ENCODE data around the gene TSPEAR.
A peak's percentile ranks its signal among the peaks of the same experiment; 100 is the strongest.

Gene TSPEAR

GRCh38 chr21:44502171-44502958, 209.0 kb downstream of the TSPEAR start:
- no peak for DNase-seq (ENCODE audit: low spot score)

- no peak for DNase-seq (ENCODE audit: low spot score)
These were observed 211.3 kb downstream of the TSPEAR start for GRCh38 chr21:44500111-44500510.

DNA sequence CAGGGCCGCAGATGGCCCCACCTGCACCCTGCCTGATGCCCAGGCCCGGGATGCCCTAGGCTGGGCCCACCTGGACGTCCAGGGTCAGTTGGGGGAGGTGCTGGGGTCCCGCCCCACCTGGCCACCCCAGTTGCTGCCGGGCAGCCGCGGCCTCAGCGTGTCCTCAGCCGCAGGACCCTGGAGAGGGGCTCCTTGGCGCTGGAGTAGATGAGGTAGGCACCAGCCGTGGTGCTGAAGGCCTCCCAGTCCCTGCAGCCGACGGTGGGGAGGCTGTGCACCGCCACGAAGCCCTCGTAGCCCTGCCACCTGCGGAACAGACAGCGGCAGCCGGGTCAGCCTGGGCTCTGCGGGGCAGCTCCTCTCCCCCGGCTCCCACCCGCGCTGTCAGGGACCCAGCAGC, 211.7 kb downstream of the TSPEAR start:
- no peak for DNase-seq (ENCODE audit: low spot score)

DNA sequence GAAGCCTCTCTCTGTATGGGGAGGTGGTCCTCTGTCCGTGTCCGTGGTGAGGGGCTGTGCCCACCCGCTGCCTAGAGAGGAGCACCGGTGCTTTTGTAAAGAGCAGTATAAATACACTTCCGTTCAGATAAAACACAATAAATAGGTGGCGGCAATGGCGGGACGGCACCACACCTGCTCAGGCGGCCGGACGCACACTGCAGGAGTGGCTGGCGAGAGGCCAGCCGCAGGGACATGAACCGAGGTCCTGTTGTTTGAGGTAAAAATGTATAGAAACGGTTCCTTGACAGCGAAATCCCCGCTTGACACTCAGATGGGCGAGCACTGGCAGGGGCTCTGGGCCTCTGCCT, 212.2 kb downstream of the TSPEAR start:
- DNase-seq (ENCODE audit: low spot score) = no peak

DNA sequence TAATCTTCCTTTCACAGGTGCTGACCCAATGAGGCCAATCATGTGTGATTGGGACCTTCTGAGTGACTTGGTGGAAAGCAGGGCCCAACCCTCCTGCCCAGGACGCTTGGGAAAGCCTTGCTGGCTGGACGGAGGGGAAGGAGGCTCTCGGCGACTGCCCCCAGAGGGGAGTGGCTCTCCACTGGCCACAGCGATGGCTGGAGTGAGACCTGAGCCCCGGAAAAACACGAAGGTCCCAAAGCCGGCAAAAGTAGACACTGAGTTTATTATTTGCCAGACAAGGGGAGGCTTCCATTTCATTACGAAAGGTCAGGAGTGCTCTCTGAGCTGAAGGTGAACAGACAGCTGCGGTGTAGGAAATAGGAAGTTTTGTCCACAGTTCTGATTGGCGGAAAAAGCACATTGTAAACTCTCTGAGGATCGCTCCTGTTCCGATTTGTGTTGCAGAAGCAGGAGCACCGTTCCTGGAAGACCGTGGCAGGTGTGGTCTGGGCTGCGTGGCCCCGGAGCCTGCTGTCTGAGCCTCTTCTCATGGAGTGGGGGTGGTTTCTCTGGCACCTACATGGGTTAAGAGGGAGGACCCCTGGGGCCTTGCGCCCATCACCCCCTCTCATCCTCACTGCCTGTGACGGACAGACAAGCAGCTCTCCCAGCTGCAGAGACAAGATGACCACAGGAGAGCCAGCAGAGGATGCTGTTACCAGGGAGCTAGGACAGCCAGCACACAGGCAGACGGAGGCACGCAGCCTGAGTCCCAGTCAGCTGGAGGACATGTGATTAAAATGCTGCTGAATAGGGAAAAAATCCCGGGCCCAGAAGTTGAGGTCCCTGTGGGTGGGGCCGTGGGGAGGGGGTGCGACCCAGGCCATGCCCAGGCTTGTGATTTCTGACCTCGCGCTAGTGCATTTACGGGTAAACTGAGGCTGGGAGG, 212.8 kb downstream of the TSPEAR start:
- no peak for DNase-seq (ENCODE audit: low spot score)

DNA sequence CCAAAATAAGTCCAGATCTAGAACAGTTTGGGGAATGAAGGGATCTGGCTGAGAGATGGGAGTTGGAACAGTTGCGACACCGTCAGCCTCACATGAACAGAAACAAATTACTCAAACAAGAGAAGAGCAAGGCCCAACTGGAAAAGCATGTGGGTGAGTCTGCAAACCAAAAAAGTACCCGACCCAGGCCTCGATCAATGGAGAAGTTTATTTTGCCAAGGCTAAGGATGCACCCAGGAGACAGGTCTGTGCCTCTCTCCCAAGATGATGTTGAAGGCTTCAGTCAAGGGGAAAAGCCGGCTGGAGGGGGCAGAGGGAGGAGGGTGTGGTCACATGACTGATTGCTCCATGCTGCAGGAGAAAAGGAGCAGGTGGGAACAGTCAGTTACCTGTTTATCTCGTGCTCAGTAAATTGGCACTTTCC, 213.7 kb downstream of the TSPEAR start:
- no peak for DNase-seq (ENCODE audit: low spot score)

DNA sequence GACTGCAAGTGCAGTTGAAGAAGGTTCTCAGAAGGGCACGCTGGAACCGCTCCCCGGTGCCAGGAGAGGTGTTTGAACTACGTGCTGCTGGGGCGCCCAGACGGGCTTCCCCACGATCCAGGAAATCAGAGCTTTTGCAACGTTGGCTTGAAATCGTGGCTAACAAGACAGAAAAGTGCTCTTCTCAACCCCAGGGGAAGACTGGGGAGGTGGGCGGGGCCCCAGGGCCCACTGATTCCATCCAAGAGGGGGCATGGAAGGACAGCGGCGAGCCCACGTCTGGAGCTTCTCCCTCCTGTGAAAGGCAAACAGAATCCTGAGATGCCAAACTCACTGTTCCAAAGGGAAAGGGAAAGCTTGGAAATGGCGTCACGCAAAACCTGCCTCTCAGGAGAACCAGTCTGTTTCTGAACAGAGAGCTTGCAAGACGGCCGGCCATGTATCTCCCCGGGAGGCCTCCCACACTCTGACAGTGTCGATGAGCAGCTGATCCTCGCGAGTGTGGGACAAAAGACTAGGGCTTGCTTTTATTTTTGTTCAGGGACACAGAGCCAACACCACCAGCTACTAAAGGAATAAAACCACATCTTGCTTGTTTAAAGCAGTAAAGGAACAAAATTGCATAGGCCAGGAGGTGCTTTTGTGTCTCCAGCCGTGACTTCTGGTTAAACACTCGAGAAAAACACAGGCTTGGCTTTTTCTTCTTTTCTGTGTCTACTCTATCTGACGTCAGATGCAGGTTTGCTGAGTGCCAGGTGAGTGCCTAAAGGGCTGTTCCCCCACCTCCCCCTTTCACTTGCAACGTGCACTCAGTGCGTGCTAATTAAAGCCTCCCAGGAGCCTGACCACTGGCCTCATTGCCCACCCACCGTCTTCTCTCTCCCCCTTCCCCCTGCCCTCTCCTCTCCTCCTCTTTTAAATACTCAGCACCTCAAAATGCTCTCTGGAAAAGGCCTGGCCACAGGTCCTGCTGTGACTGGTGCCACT, 214.5 kb downstream of the TSPEAR start:
- DNase-seq (ENCODE audit: low spot score) = no peak

GRCh38 chr21:44495611-44496563, 215.5 kb downstream of the TSPEAR start:
- no peak for DNase-seq (ENCODE audit: low spot score)

GRCh38 chr21:44494956-44495355, 216.4 kb downstream of the TSPEAR start:
- DNase-seq (ENCODE audit: low spot score) = no peak

DNA sequence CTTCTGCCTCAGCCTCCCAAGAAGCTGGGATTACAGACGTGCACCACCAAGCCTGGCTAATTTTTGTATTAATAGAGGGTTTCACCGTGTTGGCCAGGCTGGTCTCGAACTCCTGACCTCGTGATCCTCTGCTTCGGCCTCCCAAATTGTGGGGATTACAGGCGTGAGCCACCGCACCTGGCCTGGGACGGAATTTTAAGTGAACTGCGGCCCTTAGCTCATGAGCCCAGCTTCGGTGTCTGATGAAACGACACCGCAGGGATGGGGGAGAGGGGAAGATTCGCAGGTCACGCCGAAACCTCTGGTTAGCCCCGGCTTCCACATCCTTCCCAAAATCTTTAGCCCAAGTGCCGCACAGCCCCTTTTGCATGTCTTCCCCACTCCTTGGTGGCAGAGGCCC, 217.0 kb downstream of the TSPEAR start:
- DNase-seq (ENCODE audit: low spot score) = no peak

DNA sequence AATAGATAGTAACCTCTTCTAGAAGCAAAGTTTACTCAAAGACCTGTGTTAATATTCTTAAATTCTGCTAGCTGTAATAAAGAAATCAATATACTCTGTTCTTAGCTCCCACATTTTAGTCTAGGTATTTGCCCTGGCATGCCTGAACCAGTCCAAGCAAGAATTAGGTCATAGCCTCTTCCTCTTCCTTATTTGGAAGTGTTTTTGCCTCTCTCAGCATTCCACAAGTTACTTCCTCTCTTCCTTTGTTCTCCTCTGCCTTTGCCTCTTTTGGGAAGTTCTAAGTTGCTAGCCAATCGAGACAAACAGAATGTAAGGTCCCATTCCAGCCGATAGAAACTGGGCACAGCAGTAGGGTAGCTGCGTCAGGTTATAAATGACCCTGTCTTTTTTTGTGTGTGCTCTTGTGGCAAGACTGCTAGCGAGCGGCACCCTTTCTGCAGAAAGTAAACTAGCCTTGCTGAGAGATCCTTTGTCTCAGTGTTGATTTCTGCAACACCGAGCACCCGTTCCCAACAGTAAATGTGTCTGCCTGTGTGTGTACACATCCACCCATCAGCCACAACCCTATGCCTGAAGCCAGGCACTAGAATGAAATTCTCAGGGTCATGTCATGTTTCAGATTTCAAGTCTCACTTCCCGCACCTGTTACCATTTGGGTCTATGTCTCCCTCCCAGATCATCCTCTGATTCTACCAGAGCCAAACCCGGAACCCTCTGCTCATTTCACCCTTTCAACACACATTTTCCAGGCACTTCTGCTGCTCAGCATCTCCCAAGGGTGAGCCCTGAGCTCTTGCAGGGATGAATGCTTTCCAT, 218.6 kb downstream of the TSPEAR start:
- no peak for DNase-seq (ENCODE audit: low spot score)

DNA sequence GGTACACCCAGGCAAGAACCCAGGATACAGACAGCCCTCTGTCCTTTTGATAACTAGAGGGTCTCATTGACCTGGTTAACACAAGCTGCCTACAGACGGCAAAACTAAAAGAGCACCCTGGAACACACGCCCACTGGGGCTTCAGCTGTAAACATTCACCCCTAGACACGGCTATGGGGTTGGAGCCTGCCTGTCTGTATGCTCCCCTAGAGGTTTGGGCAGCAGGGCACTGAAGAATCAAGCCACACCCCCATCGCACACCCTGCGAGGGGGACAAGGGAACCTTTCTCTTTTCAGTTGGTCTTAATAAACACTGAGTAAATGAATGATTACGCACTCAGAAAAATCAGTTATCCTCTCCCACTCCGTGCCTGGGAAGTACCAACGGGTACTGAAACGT, 220.6 kb downstream of the TSPEAR start:
- no peak for DNase-seq (ENCODE audit: low spot score)

DNA sequence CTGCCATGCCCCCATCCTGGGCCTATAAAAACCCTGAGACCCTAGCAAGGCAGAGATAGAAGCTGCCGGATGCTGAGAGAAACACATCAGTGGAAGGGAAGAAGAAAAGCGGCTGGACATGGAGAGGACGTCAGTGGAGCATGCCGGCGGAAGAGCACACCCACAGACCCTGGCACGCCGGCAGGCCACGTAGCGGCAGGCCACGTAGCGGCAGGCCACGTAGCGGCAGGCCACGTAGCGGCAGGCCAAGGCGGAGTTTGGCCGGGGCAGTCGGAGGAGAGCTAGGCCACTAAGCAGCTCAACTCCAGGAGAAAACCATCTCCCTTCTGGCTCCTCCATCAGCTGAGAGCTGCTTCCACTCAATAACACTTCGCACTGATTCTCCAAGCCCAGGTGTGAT, 221.0 kb downstream of the TSPEAR start:
- no peak for DNase-seq (ENCODE audit: low spot score)

GRCh38 chr21:44489962-44490361, 221.4 kb downstream of the TSPEAR start:
- DNase-seq (ENCODE audit: low spot score) = no peak

DNA sequence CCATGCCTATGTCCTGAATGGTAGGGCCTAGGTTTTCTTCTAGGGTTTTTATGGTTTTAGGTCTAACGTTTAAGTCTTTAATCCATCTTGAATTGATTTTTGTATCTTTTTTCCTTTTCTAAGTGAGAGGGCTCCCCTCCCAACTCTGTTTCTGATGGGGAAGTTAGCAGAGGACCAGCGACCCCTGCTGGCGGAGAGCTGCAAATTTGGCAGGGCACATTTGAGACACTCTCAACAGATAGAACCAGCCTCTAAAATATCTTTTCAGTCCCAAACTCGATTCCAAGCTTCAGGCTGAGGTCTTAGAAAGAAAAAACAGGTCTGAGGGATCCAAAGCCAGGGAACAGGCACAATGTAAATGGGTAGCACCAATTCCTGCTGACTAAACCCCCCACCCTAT, 223.5 kb downstream of the TSPEAR start:
- peak; percentile 28 for DNase-seq (ENCODE audit: low spot score)

- no peak for DNase-seq (ENCODE audit: low spot score)
These were observed 225.1 kb downstream of the TSPEAR start for GRCh38 chr21:44486302-44486701.

- no peak for DNase-seq (ENCODE audit: low spot score)
These were observed 225.6 kb downstream of the TSPEAR start for GRCh38 chr21:44485796-44486195.

DNA sequence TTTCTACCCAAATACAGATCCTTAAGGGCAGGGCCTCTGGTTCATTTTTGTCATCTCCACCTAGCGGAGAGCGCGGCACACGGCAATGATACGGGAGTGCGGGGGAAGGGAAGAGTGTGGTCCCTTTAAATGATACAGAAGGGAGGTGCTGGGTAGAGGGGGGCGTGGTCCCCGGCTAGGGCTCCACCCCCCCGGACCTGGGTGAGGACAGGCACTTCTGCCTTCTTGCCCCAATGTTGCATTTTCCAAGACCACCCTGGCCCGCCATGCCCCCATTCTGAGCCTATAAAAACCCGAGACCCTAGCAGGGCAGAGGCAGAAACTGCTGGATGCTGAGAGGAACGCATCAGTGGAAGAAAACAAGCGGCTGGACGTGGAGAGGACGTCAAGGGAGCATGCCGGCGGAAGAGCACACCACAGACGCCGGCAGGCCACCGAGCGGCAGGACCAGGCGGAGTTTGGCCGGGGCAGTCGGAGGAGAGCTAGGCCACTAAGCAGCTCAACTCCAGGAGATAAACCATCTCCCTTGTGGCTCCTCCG, 226.0 kb downstream of the TSPEAR start:
- peak; percentile 19 for DNase-seq (ENCODE audit: low spot score)

DNA sequence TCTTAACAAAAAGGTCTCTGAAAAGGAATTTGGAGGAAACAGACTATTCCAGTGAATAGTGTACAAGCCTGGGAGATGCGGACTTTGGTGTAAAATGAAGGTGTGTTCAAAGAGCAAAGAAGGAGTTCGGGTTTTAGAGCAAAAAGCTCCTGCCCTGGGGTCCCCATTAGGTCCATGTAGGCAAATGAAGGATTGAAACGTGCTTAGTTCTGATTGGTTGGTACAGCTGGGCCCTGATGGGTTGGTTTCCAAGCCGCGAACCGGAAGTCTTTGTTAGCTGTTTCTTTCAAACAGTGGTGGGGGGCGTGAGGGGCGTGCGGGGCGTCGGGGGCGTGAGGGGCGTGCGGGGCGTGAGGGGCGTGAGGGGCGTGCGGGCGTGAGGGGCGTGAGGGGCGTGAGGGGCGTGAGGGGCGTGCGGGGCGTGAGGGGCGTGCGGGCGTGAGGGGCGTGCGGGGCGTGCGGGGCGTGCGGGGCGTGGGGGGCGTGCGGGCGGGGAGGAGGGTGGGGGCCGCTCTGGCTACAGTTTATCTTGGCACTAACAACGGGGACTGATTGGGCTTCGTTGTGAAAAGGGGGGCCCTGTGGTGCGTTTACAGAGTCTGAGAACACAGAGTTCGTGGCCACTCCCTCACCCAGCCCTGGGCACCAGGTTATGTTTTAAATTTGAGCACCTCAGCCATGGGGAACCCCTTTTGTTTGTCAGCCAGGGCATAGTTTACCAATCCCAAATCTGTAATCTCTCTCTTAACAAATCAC, 226.7 kb downstream of the TSPEAR start:
- DNase-seq (ENCODE audit: low spot score) = no peak
